ENCODE measurements around the gene EXOC1L. TPM values are rescaled to one million over a fixed set of nuclear protein-coding genes. Genes with fewer than 3 reads are reported as not detected.

The EXOC1L gene, protein sequence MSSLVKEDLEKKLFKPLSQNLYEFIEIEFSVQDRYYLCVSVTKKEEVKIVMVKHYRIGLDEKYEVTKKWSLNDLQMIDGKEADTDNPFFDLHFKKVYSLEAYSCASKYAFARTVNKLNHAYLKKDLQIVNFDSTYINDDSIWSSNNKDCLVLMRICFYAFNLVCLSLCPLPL
- not detected in 2 replicates for total RNA-seq

DNA sequence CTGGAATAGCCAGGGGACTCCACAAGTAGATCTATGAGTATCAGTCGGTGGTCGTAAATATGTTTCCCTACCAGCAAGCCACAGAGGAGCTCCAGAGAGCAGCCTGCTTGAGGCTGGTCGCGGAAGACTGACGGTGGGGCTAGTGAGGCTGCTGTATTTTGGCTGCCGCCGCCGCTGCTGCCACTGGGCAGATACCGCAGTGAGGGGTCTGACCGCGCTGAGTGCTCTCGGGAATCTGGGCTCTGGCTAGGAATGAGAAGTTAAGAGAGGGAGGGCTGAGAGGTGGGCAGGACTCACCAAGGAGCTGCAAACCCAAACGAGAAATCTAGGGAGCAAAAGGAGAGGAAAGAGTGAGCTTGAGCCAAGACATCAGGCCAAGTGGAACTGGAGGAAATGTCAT, at the start of gene EXOC1L:
Gene EXOC1L (plus strand): TSS at position 157 of the 400 bp plus-strand sequence. CDS start 237 bp downstream, at position 394.
- DNase-seq (ENCODE audit: extremely low read depth, low read depth, low spot score) = no peak

DNA sequence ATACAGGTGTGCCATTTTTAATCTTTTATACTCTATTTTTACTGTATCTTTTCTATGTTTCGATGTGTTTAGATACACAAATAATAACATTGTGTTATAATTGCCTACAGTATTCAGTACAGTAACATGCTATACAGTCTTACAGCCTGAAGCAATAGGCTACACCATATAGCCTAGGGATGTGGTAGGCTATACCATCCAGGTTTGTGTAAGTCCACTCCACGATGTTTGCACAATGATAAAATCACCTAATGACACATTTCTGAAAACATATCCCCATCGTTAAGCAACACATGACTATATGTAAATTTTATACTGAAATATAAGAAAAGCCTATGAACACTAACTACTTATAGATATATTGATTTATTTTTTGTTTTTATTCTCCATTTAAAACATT, 48.9 kb upstream of the EXOC1L start:
- DNase-seq (ENCODE audit: extremely low read depth, low read depth, low spot score) = no peak

DNA sequence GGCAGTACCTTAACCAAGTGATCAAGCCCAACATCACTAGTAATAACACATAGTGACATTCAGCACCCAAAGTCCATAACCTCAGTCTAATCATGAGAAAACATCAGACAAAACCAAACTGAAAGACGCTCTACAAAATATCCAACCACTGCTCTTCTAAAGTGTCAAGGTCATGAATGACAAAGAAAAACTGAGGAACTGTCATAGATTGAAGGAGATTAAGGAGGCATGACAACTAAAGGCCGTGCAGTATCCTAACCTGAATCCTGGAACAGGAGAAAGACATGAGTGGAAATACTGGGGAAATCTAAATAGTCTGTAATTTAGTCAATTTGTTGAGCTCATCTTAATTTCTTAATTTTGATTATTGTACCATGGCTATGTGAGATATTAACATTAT, 38.2 kb upstream of the EXOC1L start:
- no peak for DNase-seq (ENCODE audit: extremely low read depth, low read depth, low spot score)

DNA sequence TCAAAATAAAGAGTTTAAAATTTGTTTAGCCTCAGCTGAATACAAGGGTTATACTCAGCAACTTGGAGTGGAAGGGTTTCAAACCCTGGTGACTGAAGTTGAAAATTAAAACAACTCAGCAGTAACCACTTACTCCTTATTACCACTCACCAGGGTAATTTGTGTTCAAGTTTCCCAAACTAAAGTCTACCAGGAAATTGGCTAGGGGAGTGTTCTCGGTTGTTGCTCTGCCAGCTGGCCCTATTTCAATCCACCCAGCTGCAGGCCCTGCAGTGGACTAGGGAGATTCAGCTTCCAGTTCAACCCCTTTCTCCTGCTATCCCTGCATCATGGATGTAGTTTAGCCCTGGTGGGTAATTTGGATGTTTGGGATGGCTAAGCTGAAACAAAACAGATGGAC, 37.8 kb upstream of the EXOC1L start:
- no peak for DNase-seq (ENCODE audit: extremely low read depth, low read depth, low spot score)

DNA sequence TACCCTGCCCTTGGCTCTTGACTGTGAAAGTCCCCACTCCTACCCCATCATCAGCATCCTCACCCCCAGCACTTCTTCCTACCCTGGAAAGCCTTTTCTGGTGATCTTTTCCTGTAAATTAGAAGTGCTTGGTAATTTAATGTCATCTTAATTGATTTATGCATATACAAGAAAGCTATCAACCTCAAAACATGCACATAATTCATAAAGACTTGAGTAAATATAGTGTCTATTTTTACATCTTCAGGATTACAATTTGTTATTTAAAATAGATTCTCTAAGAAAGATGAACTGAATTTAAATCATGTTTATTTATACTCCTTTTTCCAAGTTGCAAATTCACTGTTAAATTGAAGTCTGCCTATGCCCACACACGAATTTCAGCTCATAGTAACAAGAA, 36.0 kb upstream of the EXOC1L start:
- no peak for DNase-seq (ENCODE audit: extremely low read depth, low read depth, low spot score)

DNA sequence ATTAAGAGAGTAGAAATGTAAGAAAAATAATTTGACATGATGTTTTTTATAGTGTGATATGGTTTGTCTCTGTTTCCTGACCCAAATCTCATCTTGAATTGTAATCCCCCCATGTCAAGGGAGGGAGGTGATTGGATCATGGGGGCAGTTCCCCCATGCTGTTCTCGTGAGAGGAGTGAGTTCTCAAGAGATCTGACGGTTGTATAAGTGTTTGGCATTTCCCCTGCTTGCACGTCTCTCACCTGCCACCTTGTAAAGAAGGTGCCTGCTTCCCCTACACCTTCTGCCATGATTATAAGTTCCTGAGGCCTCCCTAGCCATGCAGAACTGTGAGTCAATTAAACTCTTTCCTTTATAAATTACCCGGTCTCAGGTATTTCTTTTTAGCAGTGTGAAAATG, 34.8 kb upstream of the EXOC1L start:
- no peak for DNase-seq (ENCODE audit: extremely low read depth, low read depth, low spot score)

DNA sequence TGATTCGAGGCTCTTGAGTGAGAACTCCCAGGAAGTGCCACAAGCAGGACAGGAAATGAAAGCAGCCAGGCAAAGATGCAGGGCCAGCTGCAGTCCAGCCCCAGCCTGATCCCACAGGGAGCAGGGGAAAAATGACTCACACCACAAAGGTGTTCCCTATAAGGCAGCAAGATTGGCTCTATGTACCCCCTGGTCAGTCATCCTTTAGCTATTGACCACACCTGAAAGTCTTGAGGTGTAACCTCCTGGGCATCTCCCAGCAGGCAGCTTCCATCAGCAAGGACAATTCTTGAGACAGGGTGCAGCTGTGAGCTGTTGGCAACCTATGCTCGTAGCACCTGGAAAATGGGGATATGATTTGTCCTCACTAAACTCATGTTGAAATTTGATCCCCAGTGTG, 27.9 kb upstream of the EXOC1L start:
- DNase-seq (ENCODE audit: extremely low read depth, low read depth, low spot score) = no peak

DNA sequence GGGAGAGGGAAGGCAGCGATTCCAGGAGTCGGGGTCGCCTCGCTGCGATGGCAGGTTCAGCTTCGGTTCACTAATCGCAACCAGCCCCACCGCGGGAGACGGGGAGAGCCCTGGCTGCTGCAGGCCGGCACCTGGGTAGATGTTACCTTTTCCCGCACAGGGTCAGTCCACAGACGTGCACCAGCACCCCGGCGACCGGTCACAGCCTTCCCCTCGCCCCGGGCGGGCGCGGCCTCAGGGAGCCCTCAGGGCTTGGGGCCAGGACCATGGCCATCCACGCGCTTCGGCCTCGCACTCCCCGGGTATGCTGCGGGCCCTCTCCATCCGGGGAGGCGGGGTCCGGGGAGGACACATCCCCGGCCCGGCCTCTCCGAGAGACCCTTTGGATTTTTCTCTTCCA, 26.1 kb upstream of the EXOC1L start:
- DNase-seq (ENCODE audit: extremely low read depth, low read depth, low spot score) = no peak

DNA sequence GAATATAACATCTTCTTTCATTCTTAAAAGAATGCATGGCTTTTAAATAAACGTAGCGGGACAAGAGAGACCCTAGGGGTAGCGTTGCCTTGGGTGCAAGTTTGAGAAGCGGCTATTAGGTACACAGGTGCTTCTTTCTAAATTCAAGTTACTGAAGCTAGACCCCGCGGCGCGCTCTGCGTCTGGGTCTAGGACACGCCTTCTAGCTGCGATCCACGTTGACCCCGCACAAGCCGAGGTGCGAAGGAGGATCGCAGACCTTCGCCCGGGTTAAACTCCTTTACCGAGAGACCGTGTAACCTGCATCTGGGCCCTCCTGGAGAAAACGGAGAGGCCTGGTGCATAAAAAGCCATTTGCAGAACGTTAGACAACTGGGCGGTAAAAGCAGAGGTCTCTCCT, 25.5 kb upstream of the EXOC1L start:
- no peak for DNase-seq (ENCODE audit: extremely low read depth, low read depth, low spot score)

DNA sequence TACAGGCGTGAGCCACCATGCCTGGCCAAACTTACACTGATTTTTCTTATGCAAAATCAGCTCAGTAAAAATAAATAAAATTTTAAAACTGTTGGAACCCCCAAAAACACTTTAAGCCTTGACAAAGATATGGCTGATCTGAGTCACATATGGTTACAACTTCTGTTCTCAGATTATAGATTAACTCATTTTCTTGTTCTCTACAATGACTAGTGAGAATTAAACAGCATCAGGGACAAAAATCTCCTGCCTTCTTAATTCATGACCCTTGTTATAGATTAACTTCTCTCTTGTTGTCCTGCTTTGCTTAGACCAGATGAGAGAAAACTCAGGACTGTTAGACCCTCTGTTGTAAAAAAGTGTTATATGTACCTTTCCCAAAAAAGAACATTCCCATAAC, 24.2 kb upstream of the EXOC1L start:
- no peak for DNase-seq (ENCODE audit: extremely low read depth, low read depth, low spot score)

DNA sequence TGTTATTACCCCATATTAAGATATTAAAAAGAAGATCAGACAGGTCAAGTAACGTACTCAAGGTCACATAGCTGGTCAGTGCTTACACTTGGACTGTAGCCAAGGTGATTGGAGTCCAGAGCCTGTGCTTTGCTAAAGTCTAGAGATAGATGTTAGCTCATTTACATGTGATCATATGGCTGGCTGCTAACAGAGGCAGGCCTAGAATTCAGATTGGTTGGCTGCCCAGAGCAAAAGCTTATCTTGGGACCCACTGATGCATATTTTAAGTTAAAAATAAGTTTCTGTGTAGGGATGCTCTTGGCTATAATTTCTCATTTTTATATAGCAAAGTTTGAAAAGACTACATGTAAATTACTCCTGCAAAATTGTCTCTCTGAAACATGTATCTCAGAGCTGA, 18.1 kb upstream of the EXOC1L start:
- no peak for DNase-seq (ENCODE audit: extremely low read depth, low read depth, low spot score)

DNA sequence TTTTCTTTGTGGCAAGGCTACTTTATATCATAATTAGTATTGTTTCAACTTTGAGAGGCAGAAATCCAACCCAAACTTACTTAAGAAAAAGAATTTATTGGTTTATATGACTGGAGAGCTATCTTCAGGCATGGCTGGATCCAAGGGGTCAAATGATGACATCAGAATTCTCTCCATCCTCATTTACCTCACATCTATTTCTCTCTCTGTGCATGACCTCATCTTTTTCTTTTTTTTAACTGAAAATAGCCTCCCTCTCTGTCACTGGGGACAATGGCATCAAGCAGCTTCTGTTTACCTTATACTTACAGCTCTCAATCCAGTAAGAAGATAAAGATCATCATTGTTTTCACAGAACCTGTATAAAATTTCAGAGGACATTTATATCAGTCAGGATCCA, 12.0 kb upstream of the EXOC1L start:
- DNase-seq (ENCODE audit: extremely low read depth, low read depth, low spot score) = no peak

DNA sequence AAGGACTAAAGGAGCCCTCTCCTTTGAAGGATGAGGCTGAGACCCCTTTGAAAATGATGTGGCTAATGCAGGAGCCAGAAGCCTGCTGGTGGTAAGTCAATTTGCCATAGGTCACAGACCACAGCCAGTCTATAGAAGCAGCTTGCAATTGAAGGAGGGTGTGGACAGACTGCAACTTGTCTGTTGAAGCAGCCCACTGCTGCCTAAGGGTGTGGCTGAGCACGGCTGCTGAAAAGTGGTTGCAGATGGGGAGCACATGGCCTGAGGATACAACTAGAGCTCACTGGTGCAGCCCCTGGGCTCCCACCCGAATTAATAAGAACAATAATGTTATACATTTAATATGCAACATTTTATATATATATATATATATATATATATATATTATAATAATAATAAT, 11.4 kb upstream of the EXOC1L start:
- DNase-seq (ENCODE audit: extremely low read depth, low read depth, low spot score) = no peak

DNA sequence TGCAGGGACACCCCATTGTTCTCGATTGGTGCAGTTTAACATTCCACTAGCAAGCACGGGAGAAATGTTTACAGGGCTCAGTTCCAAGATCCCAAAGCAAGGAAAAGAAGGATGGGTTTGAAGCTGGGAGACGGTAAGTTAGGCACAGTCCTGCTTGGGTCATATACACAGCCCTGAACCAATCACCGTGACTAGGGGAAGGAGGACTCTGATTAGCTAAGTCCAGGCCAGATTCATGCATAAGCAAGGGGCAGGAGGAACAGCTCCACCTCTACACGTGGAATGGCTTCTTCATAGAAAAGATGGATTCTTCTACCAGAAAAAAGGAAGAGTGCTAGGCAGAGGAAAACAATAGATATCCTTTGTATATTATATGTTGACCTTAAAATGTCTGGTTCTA, 11.0 kb upstream of the EXOC1L start:
- no peak for DNase-seq (ENCODE audit: extremely low read depth, low read depth, low spot score)

DNA sequence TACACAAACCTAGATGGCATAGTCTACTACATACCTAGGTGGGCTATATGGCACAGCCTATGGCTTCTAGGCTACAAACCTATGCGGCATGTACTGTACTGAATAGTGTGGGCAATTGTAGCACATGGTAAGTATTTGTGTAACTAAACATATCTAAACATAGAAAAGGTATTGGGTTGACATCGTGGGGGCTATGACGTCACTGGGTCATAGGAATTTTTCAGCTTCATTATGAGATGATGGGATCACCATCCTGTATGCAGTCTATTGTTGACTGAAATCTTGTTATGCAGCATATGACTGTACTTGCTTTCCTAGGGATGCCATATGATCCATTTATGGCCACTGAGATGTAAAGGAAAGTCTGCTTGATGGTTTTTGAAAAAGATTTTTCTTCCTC, 1.9 kb upstream of the EXOC1L start:
- no peak for DNase-seq (ENCODE audit: extremely low read depth, low read depth, low spot score)

DNA sequence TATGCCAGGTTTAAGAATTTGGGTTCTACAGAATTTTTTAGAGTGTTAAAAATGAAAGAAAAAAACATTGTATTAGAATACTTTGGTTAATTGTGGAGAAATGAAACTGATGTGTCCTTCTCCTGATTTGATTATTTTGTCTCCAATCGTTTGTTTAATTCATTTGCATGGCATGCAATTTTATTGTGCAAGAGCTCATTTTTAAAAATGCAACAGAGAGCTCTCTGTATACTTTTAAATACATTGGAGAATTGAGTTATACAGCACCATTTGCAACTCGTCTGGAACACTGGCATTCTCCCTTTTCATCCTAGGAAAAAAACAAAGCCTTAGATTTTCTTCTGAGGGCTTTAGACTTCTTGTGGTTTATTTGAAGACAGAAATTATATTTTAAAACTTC, 689 bp downstream of the EXOC1L start:
- DNase-seq (ENCODE audit: extremely low read depth, low read depth, low spot score) = no peak

DNA sequence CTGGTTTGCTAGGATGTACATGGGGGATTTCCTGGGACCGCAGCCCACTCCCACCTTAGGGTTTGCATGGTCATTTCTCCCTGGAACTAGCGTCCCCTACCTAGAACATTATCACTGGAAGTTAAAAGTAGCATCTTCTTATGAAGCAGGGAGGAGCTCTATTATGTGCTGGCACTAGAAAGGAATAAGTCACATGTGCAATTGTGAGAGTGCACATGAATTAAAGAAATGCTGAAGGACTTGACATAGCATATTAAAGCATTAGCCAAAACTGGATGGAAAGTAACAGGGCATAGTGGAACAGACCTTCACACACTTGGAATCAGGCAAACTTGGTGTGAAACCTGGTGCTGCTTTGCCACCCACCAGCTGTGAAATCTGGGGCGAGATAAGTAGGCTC, 2.7 kb downstream of the EXOC1L start:
- DNase-seq (ENCODE audit: extremely low read depth, low read depth, low spot score) = no peak

DNA sequence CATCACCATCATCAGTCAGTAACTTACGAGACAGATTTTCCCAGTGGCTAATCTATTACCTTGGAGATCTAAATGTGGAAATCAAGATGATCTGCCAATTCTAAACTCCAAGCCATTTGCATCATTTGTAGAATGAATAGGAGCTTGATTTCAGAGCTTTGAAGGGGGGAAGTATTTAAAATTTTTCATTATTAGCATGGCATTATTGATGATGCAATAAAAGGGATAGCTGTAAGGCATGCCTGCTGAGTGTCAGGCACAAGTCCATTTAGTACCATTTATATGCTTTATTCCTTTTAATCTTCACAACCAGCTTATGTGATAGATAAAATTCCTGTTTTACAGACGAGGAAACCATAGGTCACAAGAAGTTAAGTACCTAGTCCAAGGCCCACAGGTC, 5.3 kb downstream of the EXOC1L start:
- no peak for DNase-seq (ENCODE audit: extremely low read depth, low read depth, low spot score)

DNA sequence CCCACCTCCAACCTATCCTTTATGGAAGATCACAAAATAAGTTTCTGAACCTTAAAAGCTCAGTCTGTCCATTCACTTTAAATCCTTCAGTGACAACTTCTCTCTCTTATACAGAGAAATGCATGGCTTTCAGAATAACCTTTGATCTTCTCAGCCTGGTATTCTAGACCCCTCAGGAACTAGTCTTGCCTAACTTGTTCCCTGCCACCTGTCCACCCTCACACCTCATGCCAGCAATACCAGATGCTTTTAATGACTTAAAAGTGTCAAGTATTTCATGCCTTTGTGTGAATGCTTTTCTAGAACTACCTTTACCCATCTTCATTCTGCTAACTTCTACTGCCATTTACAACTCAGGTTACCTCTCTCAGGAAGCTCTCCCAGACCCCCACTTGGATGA, 7.4 kb downstream of the EXOC1L start:
- DNase-seq (ENCODE audit: extremely low read depth, low read depth, low spot score) = no peak

DNA sequence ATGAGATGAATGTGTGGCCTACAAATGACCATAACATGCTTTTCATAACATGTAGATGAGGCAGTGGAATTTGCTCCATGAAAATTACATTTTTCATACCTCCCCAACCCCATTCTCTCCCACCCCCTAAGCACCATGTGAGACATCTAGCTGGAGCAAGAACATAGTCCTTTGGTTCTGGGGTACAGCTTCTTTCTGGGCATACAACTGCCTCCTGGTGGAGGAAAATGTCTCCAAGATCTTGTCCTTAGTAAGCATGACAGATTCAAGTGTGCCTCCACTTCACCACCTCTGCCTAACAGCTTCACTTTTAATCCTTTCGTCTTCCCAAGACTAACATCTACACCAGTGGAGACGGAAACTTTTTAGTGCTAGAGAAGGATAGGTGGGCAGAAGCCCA, 8.0 kb downstream of the EXOC1L start:
- no peak for DNase-seq (ENCODE audit: extremely low read depth, low read depth, low spot score)

DNA sequence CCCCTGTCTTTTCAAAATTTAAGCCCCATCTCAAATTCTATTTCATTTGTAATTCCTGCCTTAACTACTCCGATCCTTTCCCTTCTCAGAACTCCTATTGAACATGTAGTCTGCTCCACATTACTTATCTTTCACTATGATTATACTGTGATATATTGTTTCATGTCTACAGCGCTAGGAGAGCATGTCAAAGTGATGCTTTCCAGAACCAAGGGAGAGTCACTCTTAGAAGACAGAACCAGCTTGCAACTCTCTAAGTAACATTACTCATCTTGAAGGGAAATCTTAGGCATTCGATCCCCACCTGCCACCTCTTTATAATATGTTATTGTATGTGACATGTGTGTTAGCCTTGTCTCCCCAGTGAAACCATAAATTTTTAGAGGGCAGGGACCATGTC, 10.5 kb downstream of the EXOC1L start:
- DNase-seq (ENCODE audit: extremely low read depth, low read depth, low spot score) = no peak

DNA sequence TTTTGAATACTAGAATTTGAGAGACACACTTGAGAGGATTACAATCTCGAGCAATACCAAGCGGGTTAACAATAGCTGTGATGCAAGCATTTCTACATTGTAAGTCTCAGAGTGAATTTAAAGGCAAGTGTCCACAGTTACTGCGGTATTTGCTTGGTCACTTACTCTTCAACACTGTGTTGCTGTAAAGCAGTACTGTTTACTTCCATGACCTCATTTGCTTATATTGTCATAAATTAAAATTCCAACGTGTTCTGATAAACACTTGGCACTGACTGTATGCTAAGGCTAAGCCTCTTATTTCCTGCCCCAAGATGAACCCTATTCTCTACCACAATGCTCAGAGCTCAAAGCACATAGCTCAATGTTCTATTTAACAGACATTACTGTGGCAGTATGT, 11.1 kb downstream of the EXOC1L start:
- DNase-seq (ENCODE audit: extremely low read depth, low read depth, low spot score) = no peak

DNA sequence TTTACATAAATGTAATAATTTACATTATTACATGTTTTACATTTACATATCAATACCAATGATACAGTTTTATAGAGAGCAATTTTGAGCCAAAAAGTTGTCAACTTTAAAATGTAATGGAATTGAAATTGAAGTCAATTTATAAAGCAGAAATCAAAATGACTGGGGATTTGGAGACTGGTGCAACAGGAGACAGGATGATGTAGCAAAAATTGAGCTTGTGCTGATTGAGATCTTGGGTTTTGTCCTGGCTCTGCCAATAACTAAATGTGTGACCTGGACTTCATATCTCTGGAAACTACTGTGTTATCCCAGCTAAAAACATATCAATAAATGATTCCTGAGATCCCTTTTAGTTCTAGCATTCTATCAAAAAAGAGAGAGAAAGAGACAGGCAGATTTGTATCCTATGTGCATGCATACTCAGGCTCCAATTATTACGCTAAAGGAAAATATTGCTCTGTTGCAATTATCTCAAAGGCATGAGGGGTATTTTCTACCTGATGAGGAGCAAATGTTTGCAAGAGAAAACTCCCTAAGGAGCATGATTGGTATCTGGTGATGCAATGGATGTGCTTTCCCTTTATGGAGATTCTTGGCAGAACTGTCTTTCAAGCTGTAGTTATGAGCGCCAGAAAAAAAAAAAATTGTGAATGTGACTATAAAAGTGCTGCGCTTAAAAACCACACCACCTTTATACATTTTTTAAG, 14.7 kb downstream of the EXOC1L start:
- no peak for DNase-seq (ENCODE audit: extremely low read depth, low read depth, low spot score)
